ENCODE results near the gene NEU3. TPM values are rescaled to one million over a fixed set of nuclear protein-coding genes. Genes with fewer than 3 reads are reported as not detected.
"Not testable (repeated sequence)": the region's sequence is repeated elsewhere in the genome, so short reads cannot be mapped to it uniquely, and the experiment has no call there.

The NEU3 gene
- total RNA-seq, 1 donor from 2014 or later: 8.9 TPM

DNA sequence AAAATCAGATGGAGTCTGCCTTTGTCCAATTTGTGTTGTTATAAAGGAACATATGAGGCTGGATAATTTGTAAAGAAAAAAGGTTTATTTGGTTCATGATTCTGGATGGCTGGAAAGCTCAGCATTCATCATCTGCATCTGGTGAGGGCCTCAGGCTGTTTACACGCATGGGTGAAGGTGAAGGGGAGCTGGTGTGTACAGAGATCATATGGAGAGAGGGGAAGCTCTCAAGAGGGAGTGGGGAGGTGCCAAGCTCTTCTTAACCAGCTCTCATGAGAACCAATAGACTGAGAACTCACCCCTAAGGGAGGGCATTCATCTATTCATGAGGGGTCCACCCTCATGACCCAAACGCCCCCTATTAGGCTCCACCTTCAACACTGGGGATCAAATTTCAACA, 40.0 kb downstream of the NEU3 start:
- no peak for DNase-seq (ENCODE audit: extremely low read depth, low read depth, low spot score)

DNA sequence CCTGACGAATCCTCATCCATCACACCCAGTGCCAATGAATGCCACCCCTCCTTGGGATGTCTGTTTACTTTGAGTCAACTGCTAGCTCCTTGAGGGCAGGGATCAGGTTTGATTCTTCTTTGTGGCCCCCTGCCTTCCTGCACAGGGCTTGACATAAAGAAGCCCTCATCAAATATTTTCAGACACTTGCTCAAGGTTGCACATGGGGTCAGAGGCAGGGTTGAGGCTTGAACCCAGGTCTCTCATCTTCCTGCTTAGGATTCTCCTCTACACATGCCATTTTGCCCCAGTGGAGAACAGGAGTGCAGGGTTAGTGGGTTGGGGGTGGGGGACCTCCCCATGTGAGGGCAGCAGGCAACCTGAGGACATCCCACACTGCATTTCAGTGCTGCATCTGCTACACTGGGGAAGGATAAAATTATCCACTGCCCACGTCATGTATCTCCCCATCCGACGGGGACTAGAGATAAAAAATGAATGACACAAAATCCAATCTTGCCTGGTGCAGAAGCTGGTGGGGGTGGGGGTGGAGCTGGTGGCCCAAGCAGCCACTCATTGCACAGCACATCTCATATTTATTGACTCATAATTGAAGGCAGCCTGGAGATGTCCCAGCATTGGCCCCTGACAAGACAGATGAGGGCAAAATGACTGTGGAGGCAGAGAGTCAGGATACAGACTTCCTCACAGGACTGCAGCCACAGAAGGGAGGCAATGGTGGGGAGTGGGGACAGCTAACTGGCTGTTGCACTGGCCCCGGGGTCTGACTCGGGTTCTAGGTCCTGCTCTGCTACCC, 41.3 kb downstream of the NEU3 start:
- no peak for DNase-seq (ENCODE audit: extremely low read depth, low read depth, low spot score)

DNA sequence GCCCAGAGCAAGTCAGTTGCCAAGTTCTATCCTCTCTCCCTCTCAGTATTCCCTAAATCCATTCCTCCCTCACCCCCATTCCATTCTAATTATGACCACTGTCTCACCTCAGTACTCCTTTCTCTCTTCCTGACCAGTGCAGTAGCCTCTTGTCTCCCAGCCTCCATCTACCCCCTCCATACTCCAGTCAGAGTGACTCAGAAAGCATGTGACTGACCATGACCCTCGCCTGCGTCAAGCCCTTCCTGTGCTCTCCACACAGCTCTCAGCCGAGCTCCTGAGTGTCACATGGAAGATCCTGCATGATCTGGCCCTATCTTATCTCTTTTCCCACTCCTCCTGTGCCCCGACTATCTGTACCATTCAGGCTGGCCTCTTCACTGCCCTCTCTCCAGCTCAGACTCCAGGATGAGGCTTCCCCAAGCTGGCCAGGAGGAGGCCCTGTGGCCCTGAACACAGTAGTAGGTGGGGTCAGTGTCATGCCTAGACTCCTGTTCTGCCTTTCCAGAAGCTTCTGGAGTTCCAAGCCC, 42.6 kb downstream of the NEU3 start:
- peak; percentile 33 for DNase-seq (ENCODE audit: extremely low read depth, low read depth, low spot score)

DNA sequence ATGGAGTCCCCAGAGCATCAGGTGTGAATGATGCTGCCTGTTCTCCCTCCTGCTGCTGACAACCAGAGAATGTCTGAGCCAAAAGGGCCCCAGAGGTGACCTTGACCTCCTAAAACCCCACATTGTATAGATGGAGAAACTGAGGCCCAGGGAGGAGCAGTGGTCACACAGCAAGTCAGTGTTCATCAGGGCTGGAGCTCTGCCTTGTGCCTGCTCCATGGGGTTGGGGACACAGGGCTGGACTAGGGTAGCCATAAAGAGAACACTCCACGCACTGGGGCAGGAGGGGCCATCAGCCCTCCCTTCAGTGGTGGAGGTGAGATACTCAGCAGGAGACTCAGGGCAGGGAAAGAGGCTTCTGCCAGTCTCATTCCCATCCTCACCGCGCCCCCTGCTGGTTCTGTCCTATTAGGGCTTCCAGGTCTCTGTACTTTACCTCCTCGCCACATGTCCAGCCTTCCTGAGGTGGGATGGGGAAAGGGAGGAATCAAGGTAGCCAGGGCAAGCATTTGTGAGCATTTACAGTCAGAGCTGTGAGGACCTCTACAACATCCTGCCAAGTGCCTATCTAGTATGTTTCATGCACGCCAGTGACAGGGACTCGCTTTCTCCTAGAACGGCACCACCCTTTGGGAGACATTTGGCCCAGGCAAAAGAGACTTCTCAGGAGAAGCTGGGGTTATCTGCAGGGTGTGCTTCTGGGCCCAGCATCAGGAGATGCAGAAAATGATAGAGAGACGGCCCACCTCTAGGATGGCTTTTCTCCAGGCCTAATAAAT, 43.2 kb downstream of the NEU3 start:
- DNase-seq (ENCODE audit: extremely low read depth, low read depth, low spot score): peak; percentile 37

DNA sequence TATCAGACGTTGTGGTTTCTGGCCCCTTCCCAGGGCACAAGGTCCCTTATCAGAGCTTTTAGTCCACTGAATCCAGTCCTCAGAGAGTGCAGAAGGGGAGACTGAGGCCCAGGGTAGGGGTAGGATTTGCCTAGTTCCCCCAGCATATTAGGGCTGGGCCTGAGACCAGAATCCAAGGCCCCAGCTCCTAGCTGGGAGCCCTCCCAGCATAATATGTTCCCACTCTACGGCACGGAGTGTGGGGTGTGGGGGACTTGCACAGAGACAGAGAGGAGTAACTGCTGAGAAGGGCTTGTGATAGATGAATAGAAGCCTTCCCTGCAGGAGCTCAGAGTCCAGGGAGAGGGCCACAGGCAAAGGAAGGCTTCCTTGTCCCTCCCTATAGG, 43.8 kb downstream of the NEU3 start:
- DNase-seq (ENCODE audit: extremely low read depth, low read depth, low spot score): no peak

GRCh38 chr11:75033916-75034315, 45.2 kb downstream of the NEU3 start:
- no peak for DNase-seq (ENCODE audit: extremely low read depth, low read depth, low spot score)

DNA sequence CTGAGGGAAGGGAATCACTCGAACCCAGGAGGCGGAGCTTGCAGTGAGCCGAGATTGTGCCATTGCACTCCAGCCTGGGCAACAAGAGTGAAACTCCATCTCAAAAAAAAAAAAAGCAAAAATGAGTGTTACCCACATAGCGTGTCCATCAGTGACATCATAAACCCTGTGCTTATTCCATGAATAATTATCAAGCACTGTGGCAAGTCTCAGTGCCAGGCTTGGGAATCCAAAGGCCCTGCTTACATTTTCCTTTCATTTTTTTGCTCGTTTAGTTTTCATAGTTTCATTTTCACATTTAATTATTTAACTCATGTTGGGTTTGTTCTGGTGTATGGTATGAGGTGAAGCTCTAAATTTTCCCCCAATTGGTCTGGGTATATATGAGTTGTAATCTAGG, 46.5 kb downstream of the NEU3 start:
- no peak for DNase-seq (ENCODE audit: extremely low read depth, low read depth, low spot score)

DNA sequence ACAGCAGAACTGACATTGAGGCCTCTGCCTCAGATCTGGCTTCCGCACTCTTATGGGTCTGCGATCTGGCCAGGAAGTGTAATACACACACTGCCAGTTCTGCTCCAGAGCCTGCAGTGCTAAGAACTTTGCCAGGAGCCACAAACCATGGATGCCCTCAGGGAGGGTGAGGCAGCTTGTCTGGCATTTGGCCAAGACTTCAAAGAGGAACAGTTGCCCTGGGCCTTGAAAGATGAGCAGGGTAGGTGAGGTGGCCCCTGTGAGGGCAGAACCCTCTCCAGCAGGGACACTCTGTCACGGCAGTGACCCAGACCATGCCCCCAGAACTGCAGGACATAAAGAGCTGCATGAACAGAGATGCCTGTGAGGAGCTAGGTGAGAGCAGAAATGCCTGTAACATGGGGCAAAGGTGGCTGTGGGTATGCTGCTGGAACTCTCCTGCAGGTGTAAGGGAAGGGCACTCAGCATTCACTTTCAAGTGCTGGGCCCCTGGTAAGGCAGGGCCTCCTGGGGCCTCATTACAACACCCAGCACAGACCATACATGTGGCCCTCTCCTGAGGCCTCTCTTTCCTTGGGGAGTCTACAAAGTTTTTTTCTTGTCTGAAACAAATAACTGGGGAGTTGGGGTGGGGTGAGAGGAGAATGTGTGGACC, 47.3 kb downstream of the NEU3 start:
- DNase-seq (ENCODE audit: extremely low read depth, low read depth, low spot score): no peak

DNA sequence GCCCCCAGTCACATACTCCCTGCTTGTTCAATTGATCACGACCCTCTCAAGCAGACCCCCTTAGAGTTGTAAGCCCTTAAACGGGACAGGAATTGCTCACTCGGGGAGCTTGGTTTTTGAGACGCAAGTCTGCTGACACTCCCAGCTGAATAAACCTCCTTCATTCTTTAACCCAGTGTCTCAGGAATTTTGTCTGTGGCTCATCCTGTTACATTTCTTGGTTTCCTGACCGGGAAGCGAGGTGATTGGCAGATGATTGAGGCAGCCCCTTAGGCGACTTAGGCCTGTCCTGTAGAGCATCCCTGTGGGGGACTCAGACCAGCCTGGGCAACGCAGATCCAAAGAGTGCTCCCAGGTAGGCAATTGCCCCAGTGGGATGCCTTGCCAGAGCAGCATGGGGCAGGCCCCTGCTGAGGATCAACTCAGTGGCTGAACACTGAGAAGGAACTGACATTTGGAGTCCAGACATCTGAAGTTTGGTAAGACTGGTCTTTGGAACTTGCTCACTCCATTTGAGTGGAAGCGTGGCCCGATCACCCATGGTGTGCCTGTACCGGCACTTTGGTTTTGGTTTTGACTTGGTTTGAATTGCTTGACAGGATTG, 51.5 kb downstream of the NEU3 start:
- DNase-seq (ENCODE audit: extremely low read depth, low read depth, low spot score): no peak

DNA sequence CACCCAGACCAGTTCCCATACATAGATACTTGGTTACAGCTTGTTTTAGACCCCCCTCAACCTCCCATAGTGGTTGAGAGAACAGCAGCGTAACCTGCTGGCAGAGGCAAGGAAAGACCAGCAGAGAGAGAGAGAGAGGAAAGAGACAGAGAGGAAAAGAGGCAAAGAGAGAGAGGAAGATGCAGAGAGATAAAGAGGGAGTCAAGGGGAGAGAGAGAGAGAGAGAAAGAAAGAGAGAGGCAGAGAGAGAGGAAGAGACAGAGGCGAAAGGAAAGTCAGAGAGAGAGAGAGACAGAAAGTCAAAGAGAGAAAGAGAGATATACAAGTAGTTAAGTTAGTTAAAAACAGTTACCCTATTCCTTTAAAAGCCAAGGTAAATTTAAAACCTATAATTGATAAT, 52.5 kb downstream of the NEU3 start:
- DNase-seq (ENCODE audit: extremely low read depth, low read depth, low spot score): no peak

- not testable (repeated sequence) for DNase-seq (ENCODE audit: extremely low read depth, low read depth, low spot score)
These were observed 53.1 kb downstream of the NEU3 start for GRCh38 chr11:75041821-75042220.

GRCh38 chr11:75044381-75045170, 55.8 kb downstream of the NEU3 start:
- not testable (repeated sequence) for DNase-seq (ENCODE audit: extremely low read depth, low read depth, low spot score)

- DNase-seq (ENCODE audit: extremely low read depth, low read depth, low spot score): not testable (repeated sequence)
These were observed 57.9 kb downstream of the NEU3 start for GRCh38 chr11:75046668-75047067.

DNA sequence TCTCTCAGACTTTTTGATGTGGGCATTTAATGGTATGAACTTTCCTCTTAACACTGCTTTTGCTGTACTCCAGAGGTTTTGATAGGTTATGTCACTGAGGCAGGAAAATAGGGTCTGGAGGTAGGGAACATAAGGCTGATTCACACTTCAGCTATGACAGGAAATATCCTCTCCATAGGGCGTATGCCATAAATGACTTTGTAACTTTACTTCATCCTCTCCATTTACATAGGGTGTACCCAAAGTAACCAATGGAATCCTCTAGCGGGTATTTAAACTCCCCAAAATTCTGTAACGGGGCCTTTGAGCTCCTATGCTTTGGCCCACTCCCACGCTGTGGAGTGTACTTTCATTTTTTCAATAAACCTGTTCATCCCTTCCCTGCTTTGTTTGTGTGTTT, 58.5 kb downstream of the NEU3 start:
- DNase-seq (ENCODE audit: extremely low read depth, low read depth, low spot score): no peak

- DNase-seq (ENCODE audit: extremely low read depth, low read depth, low spot score): not testable (repeated sequence)
These were observed 61.0 kb downstream of the NEU3 start for GRCh38 chr11:75049501-75050266.

DNA sequence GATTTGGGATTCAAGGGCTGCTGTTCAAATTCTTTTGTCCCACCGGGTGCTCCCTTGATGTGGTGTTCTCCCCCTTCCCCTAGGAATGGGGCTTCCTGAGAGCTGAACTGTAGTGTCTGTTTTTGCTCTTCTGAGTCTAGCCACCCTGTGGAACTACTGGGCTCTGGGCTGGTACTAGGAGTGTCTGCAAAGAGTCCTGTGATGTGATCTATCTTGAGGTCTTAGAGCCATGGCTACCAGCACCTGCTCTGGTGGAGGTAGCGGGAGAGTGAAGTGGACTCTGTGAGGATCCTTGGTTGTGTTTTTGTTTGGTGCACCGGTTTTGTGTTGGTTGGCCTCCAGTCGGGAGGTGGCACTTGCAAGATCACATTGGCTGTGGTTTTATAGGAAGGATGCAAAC, 61.8 kb downstream of the NEU3 start:
- DNase-seq (ENCODE audit: extremely low read depth, low read depth, low spot score): no peak

DNA sequence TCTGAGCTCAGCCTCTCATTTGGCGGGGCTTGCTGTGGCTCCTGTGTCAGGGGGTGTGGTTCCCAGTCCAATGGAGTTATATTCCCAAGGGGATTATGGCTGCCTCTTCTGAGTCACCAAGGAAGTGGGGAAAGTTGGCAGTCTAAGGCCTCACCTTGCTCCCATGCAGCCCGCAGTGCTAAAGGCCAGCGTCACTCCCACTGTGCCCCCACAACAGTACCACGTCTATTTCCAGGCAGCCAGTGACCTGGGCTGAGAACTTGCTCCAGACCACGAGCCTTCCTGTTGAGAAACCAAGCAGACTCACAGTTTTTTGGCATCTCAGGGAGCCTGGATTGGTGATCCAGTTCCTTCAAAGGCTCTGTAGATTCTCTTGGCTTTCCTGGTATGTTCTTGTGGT, 62.3 kb downstream of the NEU3 start:
- no peak for DNase-seq (ENCODE audit: extremely low read depth, low read depth, low spot score)

GRCh38 chr11:75052457-75052856, 63.7 kb downstream of the NEU3 start:
- DNase-seq (ENCODE audit: extremely low read depth, low read depth, low spot score): no peak

DNA sequence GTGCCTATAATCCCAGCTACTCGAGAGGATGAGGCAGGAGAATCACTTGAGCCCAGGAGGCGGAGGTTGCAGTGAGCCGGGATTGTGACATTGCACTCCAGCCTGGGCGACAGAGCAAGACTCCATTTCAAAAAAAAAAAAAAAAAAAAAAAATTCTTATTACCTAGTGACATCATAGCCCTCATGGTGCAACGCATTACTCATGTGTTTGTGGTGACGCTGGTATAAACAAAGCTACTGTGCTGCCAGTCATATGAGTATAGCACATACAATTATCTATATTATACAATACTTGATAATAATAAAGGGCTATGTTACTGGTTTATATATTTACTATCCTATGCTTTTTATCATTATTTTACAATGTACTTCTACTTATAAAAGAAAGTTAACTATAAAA, 66.8 kb downstream of the NEU3 start:
- no peak for DNase-seq (ENCODE audit: extremely low read depth, low read depth, low spot score)

Measured in glomerular endothelial cell (primary cell).